ENCODE data around the gene TTLL11.
"Not testable (repeated sequence)": the region's sequence is repeated elsewhere in the genome, so short reads cannot be mapped to it uniquely, and the experiment has no call there.

TTLL11 gene

GRCh38 chr9:122040561-122041242 is 52.4 kb downstream of the TTLL11 start:
- no peak for DNase-seq

GRCh38 chr9:122039234-122039633 is 53.9 kb downstream of the TTLL11 start:
- no peak for DNase-seq

GRCh38 chr9:122036988-122037387 is 56.1 kb downstream of the TTLL11 start:
- no peak for DNase-seq

GRCh38 chr9:122036408-122036807 is 56.7 kb downstream of the TTLL11 start:
- DNase-seq = no peak

- DNase-seq = no peak
These were observed 59.2 kb downstream of the TTLL11 start for GRCh38 chr9:122033775-122034373.

GRCh38 chr9:122032346-122032745 is 60.8 kb downstream of the TTLL11 start:
- DNase-seq = no peak

DNA sequence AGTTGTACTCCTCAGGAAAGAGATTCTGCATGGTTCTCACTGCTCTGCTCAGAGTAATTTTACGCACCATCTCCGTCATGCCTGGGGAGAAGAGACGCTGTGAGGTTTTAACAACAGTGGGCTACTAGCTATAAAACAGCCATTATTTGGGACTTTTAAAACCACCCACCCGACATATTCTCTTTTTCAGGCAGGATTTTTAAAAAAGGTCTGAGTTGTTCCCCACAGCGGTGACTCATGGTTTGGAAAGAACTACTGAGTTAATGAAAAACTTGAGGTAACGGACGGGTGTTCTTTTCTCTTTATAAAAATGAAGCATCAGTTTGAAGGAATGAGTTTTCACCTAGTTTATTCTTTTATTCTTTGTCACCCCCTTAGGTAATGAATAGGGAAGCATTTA is 61.3 kb downstream of the TTLL11 start:
- no peak for DNase-seq

GRCh38 chr9:122031157-122031556 is 62.0 kb downstream of the TTLL11 start:
- DNase-seq = no peak

DNA sequence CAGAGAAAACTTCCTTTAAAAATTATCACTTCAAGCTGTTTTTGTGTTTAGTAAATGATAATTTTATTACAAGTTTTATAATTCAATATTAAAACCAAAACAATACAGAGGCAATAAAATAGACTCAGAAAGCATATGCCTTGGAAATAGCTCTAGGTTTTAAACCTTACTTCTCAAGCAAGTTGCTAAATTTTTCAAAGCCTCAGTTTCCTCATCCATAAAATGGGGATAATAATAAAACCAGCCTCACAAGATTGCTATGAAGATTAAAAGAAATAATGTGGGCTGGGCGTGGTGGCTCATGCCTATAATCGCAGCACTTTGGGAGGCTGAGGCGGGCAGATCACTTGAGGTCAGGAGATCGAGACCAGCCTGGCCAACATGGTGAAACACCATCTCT is 62.8 kb downstream of the TTLL11 start:
- DNase-seq = no peak

GRCh38 chr9:122029898-122030297 is 63.2 kb downstream of the TTLL11 start:
- DNase-seq = no peak

GRCh38 chr9:122028089-122028488 is 65.0 kb downstream of the TTLL11 start:
- no peak for DNase-seq

DNA sequence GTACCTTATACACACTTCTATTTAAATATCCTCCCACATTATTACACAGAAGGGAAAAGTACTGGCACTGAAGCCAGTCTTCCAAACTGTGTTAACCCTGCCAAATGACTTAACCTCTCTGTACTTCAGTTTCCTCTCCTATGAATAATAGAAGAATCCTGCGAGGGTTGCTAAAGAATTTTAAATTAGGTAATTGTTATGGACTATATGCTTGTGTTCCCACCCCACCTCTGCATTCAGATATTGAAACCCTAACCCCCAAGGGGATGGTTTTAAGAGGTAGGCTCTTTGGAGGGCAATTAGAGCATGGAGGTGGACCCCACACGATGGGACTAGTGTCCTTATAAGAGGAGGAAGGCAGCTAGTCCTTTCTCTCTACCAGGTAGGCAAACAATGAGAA is 72.7 kb downstream of the TTLL11 start:
- no peak for DNase-seq

GRCh38 chr9:122016744-122017143 is 76.4 kb downstream of the TTLL11 start:
- no peak for DNase-seq

- no peak for DNase-seq
These were observed 76.8 kb downstream of the TTLL11 start for GRCh38 chr9:122016309-122016708.

DNA sequence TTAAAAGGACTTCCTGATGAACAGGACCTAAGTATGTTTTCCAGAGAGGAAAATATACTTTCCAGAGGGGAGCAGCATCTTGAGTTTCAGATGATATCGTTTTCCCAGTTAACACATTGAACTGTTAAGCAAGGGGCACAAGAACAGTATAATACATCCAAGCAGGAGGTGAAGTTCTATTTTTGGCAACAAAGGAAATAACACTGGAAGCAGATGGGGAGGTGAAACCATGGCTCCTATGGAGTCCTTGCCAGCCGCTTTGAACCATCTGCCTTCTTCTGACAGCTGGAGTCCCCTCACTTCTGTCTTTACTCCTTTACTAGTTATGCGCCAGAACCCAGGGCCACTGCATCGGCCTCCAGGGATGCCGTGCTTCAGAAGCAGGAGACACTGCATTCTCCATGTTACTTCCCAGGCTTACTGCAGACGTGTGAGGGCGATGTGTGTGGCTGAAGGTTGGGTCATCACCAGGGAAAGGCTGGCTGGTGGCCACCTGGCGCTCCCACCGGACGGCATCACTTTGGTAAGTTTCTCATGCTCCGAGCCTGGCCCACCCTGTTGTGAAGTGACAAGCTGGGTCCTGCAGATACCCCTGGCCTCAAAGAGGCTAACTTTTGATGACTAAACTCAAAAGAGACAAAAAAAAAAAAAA is 77.8 kb downstream of the TTLL11 start:
- DNase-seq = no peak

GRCh38 chr9:122011818-122012498 is 81.2 kb downstream of the TTLL11 start:
- no peak for DNase-seq

GRCh38 chr9:122008559-122008958 is 84.5 kb downstream of the TTLL11 start:
- no peak for DNase-seq

GRCh38 chr9:122007837-122008236 is 85.3 kb downstream of the TTLL11 start:
- DNase-seq = no peak

DNA sequence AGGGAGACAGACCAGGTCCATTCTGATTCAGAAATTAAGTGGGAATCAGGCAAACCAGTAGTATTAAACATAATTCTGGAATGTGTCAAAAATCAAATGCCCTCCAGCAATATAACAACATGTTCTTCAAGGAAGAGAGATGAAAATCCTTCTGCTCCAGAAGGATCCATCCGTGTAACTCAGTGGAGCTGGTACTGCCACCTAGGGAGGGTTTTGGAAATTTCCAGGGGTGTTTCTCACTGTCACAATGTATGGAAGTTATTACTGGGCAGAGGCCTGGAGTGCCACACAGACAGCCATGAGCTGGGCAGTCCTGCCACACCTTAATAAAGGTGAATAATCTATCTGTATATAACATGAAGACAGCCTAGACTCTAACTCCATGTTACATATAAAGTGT is 87.5 kb downstream of the TTLL11 start:
- DNase-seq = no peak

DNA sequence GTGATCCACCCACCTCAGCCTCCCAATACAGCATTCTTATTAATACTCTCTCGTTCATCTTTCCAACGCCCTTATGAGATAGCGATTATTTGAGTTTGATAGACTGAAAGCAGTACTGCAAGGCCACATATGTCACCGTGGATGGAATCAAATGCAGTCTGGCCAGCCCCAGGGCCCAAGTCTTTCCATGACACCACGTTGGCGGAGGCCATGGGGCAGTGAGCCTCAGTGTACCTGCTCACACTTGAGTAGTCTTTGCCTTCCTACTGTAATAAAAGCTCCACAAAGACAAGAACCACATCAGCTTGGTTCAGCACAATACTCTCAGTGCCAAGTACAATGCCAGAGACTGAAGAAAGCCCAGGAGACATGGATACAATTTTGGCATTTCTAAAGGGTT is 88.5 kb downstream of the TTLL11 start:
- no peak for DNase-seq

GRCh38 chr9:122001491-122002201 is 91.5 kb downstream of the TTLL11 start:
- DNase-seq = no peak

DNA sequence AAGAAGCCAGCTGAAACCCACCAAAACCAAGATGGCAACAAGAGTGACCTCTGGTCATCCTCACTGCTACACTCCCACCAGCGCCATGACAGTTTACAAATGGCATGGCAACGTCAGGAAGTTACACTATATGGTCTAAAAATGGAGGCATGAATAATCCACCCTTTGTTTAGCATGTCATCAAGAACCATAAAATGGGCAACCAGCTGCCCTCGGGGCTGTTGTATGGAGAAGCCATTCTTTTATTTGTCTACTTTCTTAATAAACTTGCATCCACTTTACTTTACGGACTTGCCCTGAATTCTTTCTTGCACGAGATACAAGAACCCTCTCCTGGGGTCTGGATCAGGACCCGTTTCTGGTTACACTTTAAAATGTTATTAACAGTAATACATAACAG is 92.6 kb downstream of the TTLL11 start:
- not testable (repeated sequence) for DNase-seq

DNA sequence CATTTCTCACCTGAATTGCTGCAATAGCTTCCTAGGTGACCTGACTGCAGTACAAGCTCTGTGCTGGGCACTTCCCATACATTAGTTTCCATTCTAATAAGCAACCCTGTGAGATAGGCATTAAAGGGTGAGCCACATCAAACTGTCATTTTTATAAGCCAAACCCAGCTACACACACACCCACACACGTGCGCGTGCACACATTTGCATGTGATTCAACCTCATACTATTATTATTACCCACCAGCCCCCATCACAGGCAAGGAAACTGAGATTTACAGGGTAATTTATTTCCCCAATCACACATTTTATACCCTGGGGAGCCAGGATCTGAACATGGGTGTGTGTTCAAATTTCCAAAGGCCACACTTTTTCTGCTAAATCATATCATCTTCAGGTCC is 93.6 kb downstream of the TTLL11 start:
- DNase-seq = no peak
